AML-193 (cell line): Measurements from ENCODE around the gene IHH.

Experiments used
- DNase-seq, 2 experiments: peaks; one replicate each; lab custom pipeline; 2025; lab: John Stamatoyannopoulos, UW

IHH gene

DNA sequence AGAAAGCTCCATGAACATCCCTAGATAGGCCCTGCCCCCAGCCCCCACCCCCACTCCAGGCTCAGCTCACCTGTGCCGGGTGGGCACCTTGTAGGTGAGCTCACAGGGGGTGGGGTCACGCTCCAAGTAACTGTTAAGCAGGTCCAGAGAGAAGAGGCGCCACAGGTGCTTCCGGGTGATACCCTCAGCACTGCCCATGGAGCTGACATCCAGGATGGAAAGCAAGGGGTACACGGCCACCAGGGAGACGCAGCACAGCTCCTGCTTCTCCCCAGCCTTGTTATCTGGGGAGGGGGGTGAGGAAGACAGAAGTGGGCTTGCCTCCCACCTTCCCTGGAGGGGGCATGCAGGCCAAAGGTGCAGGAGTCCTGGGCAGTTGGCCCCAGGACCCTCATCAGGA, 41.3 kb downstream of the IHH start:
- no peak for DNase-seq

DNA sequence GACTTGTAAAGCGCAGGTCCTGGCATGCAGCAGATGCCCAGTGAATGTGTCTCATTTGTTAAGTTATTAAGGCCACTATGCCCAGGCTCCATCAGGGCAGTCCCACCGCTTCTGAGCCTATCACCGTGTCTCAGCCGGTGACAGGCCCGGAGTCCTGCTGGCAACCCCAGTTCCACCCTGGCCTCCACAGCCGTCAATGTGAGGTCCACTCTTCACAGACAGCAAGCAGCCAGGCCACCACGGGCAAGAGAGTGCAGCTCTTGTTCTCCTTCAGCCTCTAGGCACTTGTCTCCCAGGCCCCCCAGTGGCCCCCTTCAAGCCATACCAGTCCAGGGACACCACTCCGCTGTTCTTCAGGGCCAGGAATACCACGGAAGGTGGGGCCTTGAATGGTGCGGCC, 42.0 kb downstream of the IHH start:
- DNase-seq = no peak

DNA sequence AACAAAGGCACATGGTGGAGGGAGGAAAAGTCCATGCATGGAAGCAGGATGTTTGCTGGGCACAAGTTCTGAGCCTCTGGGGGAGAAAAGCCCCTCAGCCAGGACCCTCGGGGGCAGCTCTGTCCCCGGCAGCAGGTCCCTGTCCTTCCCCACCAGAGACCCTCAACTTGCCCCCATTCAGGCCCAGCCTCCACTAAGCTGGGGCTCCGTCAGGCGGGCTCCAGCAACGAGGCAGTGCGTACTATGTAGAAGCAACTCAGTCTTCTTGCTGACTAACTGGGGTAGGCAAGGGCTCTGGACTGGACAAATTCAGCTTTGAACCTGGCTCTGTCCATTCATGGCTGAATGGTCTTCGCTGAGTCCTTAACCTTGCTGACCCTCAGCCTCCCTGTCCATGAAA, 42.4 kb downstream of the IHH start:
- no peak for DNase-seq

DNA sequence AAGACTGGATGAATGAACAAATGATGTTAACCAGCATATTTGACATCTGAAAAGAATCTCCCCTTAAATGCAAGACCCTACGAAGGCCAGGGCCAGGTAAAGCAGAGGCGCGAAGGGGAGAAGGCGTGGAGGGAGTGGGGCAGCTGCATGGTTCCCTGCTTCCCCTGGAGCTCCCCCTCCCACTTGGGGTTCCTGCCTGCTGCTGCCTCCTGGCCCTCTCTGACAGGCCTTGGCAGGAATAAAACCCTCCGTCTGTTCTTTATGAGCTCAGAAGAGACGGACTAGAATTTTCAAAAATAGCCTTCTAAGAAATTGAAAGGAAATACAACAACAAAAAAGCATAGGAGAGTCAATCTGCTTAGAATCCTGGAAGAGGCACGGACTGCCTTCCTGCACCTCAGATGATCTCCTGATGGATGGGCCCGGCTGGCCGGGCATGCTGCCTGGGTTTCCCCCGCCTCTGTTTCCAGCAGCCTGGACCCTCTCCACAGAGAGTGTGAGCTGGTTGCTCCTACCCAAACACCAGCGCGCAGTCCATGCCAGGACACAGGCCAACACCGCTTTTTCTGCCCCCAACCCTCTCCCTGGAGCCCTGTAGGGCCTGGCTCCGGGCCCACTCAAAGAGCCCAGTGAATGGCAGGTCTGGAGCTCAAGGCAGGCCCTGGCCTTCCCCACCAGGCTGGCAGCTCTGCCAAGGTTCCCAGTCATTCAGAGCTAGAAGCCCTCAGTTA, 43.4 kb downstream of the IHH start:
- no peak for DNase-seq

DNA sequence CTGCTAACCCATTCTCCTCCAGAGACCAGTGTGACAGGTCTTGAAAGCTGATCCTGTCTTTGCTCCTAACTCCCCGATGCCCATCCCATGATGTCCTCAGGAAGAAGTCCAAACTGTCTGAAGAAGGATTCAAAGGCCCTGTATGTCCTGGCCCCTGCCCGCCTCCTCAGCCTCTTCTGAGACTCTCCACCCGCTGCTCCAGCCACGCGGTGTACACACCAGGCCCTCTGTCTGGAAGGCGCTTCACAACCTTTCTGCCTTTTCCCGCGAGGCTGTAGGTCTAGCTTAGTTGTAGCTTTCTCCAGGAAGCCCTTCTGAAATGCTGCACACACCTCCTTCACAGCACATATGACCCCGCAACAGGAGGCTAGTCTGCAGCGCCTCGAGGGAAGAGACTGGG, 44.0 kb downstream of the IHH start:
- no peak for DNase-seq

DNA sequence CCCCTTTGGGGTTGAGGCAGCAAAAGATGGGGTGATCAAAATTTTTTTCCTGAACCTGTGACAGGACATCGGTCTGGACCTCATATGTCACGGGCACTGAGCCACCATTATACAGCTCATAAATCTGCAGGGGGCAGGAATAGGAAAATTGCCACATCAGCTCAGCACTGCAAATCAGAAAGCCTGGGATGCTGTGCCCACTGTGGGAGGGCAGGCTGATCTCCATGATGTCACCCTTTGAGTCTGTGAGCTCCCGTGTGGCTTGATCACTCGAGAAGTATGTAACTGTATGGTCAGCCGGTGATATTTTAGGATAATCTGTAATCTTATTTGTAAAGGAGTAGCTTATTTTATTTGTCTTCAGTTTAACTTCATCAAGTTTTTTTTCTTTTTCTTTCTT, 49.8 kb downstream of the IHH start:
- DNase-seq = no peak

DNA sequence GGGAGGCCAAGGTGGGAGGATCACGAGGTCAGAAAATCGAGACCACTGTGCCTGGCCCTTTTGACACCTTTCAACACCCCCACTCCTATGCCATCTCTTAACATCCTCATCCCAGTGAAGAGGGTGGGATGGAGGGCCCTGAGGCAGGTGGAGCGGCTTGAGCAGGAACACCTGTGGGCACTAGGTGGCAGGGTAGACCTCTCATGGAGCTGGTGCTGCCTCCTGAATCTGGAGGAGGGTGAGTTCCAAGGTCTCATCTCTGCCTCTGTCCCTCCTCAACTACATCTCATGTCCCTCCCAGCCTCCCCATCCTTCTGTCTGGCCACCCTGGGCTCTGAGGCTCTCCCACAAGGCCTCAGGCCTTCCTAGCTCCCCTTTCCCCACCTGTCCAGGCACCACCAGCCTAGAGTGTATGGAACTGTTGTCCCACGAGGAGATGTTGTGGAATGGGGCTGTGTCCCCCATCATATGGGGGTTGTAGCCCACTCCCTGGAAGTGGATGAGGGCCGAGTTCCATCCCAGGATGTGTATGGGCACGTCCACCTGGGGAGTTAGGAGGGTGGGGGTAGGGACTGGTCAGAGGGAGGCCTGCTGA, 50.5 kb downstream of the IHH start:
- no peak for DNase-seq

DNA sequence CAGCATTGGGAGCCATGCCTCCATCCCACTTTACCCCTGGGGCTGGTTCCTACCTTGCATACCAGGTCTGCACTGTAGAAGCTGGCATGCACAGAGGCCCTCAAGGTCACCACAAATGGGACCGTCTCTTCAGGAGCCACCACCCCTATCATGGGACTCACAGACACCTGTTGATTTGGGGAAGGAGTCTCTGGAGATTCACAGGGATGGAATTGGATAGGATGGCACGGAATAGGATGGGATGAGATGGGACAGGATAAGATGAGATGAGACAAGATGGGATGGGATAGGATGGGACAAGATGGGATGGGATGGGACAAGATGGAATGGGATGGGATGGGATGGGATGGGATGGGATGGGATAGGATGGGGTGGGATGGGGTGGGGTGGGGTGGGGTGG, 51.4 kb downstream of the IHH start:
- DNase-seq = no peak
